C4-2B (cell line): ENCODE data around the gene CADPS2.

Experiments used
- H3K27ac ChIP-seq: fragments of 450-650 bp; 2 replicates; pipeline ENCODE4 v1.5.1; 2017
- ZFX ChIP-seq: fragments of 450-650 bp; IDR thresholded peaks from 2 replicates; pipeline ENCODE4 v1.6.1; 2017
- TF ChIP-seq, protein P1 (sequence below): fragments of 450-650 bp; conservative IDR thresholded peaks from 2 replicates; pipeline ENCODE4 v1.5.1; 2017; ENCODE audit warnings: mild to moderate bottlenecking

Gene CADPS2

DNA sequence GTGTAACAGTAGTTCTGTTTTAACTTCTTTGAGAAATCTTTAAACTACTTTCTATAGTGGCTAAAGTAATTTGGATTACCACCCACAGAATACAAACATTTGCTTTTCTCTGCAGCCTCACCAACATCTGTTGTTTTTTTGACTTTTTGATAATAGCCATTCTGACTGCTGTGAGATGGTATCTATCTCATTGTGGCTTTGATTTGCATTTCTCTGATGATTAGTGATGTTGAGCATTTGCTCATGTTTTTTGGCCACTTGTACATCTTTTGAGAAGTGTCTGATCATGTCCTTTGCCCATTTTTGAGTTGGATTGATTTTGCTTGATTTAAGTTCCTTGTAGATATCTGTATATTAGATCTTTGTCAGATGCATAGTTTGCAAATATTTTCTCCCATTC is 254.0 kb downstream of the CADPS2 start:
- TF ChIP-seq, protein P1, sequence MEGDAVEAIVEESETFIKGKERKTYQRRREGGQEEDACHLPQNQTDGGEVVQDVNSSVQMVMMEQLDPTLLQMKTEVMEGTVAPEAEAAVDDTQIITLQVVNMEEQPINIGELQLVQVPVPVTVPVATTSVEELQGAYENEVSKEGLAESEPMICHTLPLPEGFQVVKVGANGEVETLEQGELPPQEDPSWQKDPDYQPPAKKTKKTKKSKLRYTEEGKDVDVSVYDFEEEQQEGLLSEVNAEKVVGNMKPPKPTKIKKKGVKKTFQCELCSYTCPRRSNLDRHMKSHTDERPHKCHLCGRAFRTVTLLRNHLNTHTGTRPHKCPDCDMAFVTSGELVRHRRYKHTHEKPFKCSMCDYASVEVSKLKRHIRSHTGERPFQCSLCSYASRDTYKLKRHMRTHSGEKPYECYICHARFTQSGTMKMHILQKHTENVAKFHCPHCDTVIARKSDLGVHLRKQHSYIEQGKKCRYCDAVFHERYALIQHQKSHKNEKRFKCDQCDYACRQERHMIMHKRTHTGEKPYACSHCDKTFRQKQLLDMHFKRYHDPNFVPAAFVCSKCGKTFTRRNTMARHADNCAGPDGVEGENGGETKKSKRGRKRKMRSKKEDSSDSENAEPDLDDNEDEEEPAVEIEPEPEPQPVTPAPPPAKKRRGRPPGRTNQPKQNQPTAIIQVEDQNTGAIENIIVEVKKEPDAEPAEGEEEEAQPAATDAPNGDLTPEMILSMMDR = no peak
- no peak for TF ChIP-seq ZFX
- H3K27ac ChIP-seq = no peak overlapping the region

DNA sequence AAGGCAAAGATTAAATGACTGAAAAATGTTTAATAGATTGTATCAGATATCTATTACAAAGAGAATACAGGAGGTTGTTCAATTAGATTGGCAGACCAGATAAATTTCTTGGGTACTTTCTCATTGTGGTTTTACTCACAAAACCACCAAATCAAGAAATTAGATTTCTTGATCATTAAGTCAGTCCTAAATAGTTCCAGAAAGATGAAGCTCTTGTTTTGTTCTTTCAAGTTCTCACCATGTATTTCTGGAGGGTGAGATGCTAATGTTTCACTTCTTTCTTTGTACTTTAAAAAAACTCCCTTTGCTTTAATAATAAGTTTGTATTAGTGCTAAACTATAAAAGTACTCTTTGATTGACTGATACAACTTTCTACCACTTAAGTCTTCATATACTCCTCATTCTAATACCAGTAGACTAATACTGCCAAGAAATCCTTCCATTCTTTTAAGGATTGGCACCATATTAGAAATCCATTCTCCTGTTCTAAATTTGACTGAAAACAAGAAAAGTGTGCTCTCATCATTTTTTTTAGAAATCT is 256.8 kb downstream of the CADPS2 start:
- TF ChIP-seq, protein P1 = no peak
- TF ChIP-seq ZFX = no peak
- H3K27ac ChIP-seq = no peak overlapping the region

DNA sequence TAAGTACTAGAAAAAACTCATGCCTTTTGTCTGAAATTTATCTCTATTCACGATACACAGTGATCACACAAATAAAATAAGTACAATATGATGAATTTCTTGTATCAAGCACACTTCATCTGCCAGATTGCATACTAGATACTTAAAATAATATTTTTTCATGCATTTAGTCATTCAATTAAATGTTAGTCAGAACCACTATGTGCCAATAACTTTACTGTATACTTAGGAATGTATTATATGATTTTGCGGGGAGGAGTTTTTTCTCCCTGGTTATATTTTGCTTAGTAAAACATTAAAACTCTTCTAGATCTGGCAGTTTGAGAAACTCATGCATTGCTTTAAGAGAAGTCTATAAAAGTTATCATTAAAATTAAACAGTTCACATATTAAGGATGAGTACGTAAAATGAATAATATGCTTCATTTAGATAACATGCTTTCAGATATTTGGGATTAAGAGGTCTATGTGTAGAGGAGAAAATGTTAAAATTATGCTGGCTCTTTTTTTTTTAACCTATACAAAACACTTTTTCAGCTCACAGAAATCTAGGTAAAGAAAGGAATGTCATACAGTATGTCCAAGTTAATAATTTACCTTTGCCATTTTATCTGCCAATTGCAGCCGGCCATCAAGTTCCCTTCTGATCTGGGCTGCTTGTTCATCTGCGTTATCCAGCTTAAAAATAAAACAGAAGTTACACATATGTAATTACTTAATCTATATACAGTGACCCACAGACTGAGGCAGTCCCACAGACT is 257.4 kb downstream of the CADPS2 start:
- no peak for TF ChIP-seq ZFX
- TF ChIP-seq, protein P1 = no peak
- no peak overlapping the region for H3K27ac ChIP-seq

DNA sequence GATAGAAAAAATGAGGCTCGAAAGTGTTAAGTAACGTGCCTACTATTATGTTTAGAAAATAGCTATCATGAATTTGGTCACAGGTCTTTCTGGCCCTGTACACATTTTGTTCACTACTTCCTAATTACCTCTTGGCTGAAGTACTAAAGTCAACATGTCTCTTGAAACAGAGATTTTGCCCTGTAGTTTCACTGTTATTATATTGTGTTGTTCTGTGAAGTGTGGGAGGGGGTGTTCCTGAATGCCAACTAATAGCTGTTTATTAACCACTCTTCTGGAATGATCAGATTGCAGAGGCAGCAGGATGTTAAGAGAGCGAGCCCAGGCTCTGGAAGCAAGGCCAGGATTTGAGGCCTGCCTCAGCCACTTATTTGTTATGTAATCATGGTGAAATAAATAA is 259.5 kb downstream of the CADPS2 start:
- no peak for TF ChIP-seq ZFX
- TF ChIP-seq, protein P1 = no peak

DNA sequence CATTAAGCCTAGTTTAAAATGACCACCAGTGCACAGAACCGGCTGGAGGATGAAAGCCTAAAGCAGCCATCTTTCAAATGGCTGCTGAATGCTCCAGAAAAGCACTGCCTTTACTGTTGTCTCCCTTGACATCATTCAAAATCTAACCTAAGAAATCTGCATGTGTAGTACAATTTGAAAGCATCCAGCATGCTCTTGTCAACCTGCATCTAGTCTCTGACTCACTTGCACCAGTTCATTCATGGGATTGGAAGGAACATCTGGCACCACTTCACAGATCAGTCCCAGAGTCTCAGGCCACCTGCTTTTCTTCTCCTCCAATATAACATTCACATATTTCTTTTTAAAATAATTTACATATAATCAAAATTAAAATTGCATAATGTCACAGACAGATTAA is 263.6 kb downstream of the CADPS2 start:
- H3K27ac ChIP-seq = no peak overlapping the region
- TF ChIP-seq, protein P1 = no peak
- TF ChIP-seq ZFX = no peak

More for the DNA sequence above, 259.5 kb downstream of the CADPS2 start:
- no peak overlapping the region for H3K27ac ChIP-seq

DNA sequence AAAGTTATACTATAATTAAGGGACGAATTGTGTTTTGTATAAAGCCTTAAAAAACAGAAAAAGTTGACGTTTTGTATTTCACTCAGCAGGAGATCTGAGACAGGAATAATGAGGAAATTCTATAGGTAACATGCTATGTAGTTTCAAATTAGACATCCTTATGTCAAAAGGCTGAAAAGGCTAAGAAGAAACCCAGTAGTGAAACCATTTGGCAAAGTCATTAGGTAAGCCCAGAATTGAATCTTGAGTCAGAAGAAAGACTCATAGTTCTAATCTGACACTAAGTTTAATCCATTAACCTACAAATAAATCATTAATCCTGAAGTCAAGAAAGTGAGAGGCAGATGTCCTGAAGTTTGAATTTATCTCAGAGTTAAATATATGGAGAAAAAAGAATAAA is 266.6 kb downstream of the CADPS2 start:
- H3K27ac ChIP-seq = no peak overlapping the region
- TF ChIP-seq ZFX = no peak
- TF ChIP-seq, protein P1 = no peak

DNA sequence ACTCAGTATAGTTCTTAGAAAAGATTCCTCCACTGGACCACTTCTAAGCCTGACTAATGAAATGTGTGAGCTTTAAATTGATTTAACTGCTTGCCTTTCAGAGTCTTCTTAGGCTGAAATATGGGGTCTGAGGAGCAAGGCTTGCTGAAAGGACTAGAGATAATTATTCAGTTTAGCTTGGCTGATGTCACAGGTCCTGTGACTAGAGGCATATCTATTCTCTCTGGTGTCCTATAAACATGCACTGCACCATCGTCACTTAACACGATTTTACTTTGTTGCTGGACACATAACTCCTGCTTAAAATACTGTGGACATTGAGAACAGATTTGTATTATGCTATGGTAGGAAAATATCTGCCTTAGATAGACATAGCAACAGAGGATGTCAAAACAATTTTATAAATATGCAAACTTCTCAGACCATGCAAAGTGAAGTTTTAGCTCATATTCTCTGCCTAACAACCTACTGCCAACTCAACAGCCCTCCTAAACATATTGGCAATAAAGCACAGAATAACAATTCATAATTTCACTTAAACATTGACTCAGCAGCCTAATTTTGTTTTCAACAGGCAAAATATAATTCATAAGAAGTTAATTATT is 267.6 kb downstream of the CADPS2 start:
- H3K27ac ChIP-seq = no peak overlapping the region
- TF ChIP-seq, protein P1 = no peak
- TF ChIP-seq ZFX = no peak
